ENCODE results near the gene HELZ. TPM values are rescaled to one million over a fixed set of nuclear protein-coding genes. Genes with fewer than 3 reads are reported as not detected.

Gene HELZ
- total RNA-seq, 1 experiment from 2014 or later: 40.5 TPM

DNA sequence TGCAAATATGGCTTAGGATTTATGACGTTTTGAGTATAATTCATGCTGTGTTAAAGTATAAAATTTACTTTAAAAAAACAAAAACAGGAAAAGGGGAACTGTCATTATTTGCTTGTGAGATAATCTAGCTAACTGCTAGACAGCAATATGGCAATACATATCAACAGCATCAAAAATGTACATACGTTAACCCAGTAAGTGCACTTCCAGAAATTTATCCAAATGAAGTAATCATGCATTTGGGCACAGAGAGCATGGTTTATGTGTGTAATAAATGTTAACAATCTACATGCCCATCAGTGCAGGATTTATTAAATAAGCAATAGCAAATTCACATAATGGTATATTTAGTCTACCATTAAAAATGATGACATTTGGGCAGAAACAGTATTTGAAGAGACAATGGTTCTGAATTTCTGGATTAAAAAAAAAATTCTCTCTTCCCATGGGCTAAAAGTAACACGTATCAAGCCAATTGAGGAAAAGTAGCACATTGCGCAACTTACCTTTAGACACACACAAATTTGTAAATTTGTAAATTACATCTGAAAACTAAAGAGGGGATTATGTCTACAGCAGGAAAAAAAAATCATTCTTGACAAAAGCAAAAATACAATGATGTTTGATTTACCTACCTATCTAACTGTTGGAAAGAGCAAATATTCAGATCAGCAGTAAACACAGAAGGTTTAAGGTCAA is 120.4 kb downstream of the HELZ start:
- no peak overlapping the region for H3K4me3 ChIP-seq (replicated peaks in 1 of 2; ENCODE audit: low read depth in 1 of 2, low read length in 2 of 2)
- no peak overlapping the region for H3K4me2 ChIP-seq (ENCODE audit: low read length)
- no peak for TF ChIP-seq YY1 (IDR thresholded peaks at IDR 0.05; ENCODE audit: extremely low read depth, insufficient replicate concordance, low read depth, low read length)
- no peak for TF ChIP-seq ELF1 (IDR thresholded peaks at IDR 0.05; ENCODE audit: borderline replicate concordance, low read depth)
- peak; percentile 58; the same call in 1 of the 2 replicates for TF ChIP-seq CEBPB (IDR thresholded peaks at IDR 0.05; ENCODE audit: low read depth)
- no peak for ATAC-seq
- intact Hi-C loops (cut with micrococcal nuclease): no loop called here
- POLR2A ChIA-PET: no interaction called here
- no peaks in the 10 kb centered on the region for H3K4me1 ChIP-seq (ENCODE audit: control insufficient read depth in 1 of 2, insufficient read depth in 2 of 2, low read length in 2 of 2)
- no TSS peak for BruUV-seq (replicated peaks)
- no peak overlapping the region for H3K9ac ChIP-seq (ENCODE audit: low read length)
- peaks cover 9 to 12% of the 10 kb centered on the region in 2 experiments for H3K36me3 ChIP-seq (ENCODE audit: control insufficient read depth in 1 of 2, insufficient read depth in 2 of 2, low read length in 2 of 2)
- no peak overlapping the region for H2AFZ ChIP-seq (ENCODE audit: low read depth, low read length, poor library complexity, severe bottlenecking)
- H3K27me3 ChIP-seq (ENCODE audit: insufficient read depth, low read length): no peaks in the 10 kb centered on the region
- no peak overlapping the region for H3K27ac ChIP-seq (ENCODE audit: low read depth, low read length)
- H3K9me2 ChIP-seq (ENCODE audit: insufficient read depth): no peaks in the 10 kb centered on the region
- no peaks in the 10 kb centered on the region for H3K9me3 ChIP-seq (ENCODE audit: control insufficient read depth in 1 of 2, insufficient read depth in 1 of 2, low read depth in 1 of 2, low read length in 2 of 2)
- CTCF ChIA-PET: no interaction called here
- H4K20me1 ChIP-seq (ENCODE audit: insufficient read depth): 0 out of 2 replicates have a peak, but pooled peaks cover 5% of the 10 kb centered on the region
- no peaks in the 10 kb centered on the region for H3K79me2 ChIP-seq (ENCODE audit: insufficient read depth, low read length)
- no peak for DNase-seq (ENCODE audit: low read depth, low spot score)
- RAD21 ChIA-PET (ENCODE audit: low non-redundant PET in 1 of 2, low total read pairs in 2 of 2, uncharacterized antibody in 2 of 2, unreplicated experiment in 2 of 2): no interaction called here

DNA sequence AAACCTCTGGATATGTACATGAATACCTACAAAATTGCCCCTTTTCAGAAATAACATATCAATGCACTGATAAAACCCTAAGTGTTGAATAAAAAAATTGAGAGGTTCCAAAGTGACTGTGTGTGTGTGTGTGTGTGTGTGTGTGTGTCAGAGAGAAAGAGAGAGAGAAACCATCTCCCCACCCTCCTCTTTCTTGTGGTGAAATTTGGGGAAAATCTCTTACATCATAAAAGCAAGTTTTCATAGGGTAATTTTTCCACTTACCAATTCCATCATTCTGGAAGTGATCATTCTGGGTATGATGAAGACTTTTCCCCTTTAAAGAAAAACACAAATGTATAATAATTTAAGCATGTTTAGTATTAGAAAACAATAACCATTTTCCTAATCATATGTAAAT is 121.3 kb downstream of the HELZ start:
- Histone ChIP-seq H3K9me3 (ENCODE audit: control insufficient read depth in 1 of 2, insufficient read depth in 1 of 2, low read depth in 1 of 2, low read length in 2 of 2) (no peaks in the 10 kb centered on the region), H3K79me2 (ENCODE audit: insufficient read depth, low read length) (no peaks in the 10 kb centered on the region), H3K36me3 (ENCODE audit: control insufficient read depth in 1 of 2, insufficient read depth in 2 of 2, low read length in 2 of 2) (peaks cover 9 to 12% of the 10 kb centered on the region in 2 experiments), H3K9ac (ENCODE audit: low read length) (no peak overlapping the region), H3K27me3 (ENCODE audit: insufficient read depth, low read length) (no peaks in the 10 kb centered on the region), H3K27ac (ENCODE audit: low read depth, low read length) (no peak overlapping the region), H3K4me3 (replicated peaks in 1 of 2; ENCODE audit: low read depth in 1 of 2, low read length in 2 of 2) (no peak overlapping the region), H2AFZ (ENCODE audit: low read depth, low read length, poor library complexity, severe bottlenecking) (no peak overlapping the region), H3K9me2 (ENCODE audit: insufficient read depth) (no peaks in the 10 kb centered on the region), H3K4me2 (ENCODE audit: low read length) (no peak overlapping the region), H4K20me1 (ENCODE audit: insufficient read depth) (0 out of 2 replicates have a peak, but pooled peaks cover 5% of the 10 kb centered on the region), H3K4me1 (ENCODE audit: control insufficient read depth in 1 of 2, insufficient read depth in 2 of 2, low read length in 2 of 2) (no peaks in the 10 kb centered on the region)
- CTCF ChIA-PET: no interaction called here
- RAD21 ChIA-PET (ENCODE audit: low non-redundant PET in 1 of 2, low total read pairs in 2 of 2, uncharacterized antibody in 2 of 2, unreplicated experiment in 2 of 2): no interaction called here
- intact Hi-C loops (cut with micrococcal nuclease): no loop called here
- ATAC-seq (no peak), DNase-seq (ENCODE audit: low read depth, low spot score) (no peak)
- BruUV-seq (replicated peaks): no TSS peak
- TF ChIP-seq EGR1 (IDR thresholded peaks at IDR 0.05; ENCODE audit: low read depth): no peak
- no peak for TF ChIP-seq CEBPB (IDR thresholded peaks at IDR 0.05; ENCODE audit: low read depth)
- TF ChIP-seq CBX3 (IDR thresholded peaks at IDR 0.05; ENCODE audit: low read depth): no peak
- TF ChIP-seq ELF1 (IDR thresholded peaks at IDR 0.05; ENCODE audit: borderline replicate concordance, low read depth): no peak
- no peak for TF ChIP-seq EZH2 (IDR thresholded peaks at IDR 0.05)
- no peak for TF ChIP-seq YY1 (IDR thresholded peaks at IDR 0.05; ENCODE audit: extremely low read depth, insufficient replicate concordance, low read depth, low read length)
- TF ChIP-seq, protein P1, sequence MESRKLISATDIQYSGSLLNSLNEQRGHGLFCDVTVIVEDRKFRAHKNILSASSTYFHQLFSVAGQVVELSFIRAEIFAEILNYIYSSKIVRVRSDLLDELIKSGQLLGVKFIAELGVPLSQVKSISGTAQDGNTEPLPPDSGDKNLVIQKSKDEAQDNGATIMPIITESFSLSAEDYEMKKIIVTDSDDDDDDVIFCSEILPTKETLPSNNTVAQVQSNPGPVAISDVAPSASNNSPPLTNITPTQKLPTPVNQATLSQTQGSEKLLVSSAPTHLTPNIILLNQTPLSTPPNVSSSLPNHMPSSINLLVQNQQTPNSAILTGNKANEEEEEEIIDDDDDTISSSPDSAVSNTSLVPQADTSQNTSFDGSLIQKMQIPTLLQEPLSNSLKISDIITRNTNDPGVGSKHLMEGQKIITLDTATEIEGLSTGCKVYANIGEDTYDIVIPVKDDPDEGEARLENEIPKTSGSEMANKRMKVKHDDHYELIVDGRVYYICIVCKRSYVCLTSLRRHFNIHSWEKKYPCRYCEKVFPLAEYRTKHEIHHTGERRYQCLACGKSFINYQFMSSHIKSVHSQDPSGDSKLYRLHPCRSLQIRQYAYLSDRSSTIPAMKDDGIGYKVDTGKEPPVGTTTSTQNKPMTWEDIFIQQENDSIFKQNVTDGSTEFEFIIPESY (IDR thresholded peaks at IDR 0.05; ENCODE audit: extremely low read depth, insufficient replicate concordance, low read length): no peak
- no peak for TF ChIP-seq ZFX (IDR thresholded peaks at IDR 0.05)
- TF ChIP-seq, protein P2, sequence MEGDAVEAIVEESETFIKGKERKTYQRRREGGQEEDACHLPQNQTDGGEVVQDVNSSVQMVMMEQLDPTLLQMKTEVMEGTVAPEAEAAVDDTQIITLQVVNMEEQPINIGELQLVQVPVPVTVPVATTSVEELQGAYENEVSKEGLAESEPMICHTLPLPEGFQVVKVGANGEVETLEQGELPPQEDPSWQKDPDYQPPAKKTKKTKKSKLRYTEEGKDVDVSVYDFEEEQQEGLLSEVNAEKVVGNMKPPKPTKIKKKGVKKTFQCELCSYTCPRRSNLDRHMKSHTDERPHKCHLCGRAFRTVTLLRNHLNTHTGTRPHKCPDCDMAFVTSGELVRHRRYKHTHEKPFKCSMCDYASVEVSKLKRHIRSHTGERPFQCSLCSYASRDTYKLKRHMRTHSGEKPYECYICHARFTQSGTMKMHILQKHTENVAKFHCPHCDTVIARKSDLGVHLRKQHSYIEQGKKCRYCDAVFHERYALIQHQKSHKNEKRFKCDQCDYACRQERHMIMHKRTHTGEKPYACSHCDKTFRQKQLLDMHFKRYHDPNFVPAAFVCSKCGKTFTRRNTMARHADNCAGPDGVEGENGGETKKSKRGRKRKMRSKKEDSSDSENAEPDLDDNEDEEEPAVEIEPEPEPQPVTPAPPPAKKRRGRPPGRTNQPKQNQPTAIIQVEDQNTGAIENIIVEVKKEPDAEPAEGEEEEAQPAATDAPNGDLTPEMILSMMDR (IDR thresholded peaks at IDR 0.05 in 2 of 3, conservative IDR thresholded peaks at IDR 0.05 in 1 of 3; ENCODE audit: borderline replicate concordance in 1 of 3, insufficient read depth in 1 of 3, low read depth in 2 of 3, low read length in 2 of 3): no peak
- POLR2A ChIA-PET: no interaction called here
